ENCODE data around the gene TBL3. TPM values are rescaled to one million over a fixed set of nuclear protein-coding genes. Genes with fewer than 3 reads are reported as not detected.

Gene TBL3
- total and polyA plus RNA-seq, 9 of the 15 experiments (the other 6 are each of a cell fraction or from before 2014, with no cell fraction given), result 0.97 to 117 (median 24.5) TPM

DNA sequence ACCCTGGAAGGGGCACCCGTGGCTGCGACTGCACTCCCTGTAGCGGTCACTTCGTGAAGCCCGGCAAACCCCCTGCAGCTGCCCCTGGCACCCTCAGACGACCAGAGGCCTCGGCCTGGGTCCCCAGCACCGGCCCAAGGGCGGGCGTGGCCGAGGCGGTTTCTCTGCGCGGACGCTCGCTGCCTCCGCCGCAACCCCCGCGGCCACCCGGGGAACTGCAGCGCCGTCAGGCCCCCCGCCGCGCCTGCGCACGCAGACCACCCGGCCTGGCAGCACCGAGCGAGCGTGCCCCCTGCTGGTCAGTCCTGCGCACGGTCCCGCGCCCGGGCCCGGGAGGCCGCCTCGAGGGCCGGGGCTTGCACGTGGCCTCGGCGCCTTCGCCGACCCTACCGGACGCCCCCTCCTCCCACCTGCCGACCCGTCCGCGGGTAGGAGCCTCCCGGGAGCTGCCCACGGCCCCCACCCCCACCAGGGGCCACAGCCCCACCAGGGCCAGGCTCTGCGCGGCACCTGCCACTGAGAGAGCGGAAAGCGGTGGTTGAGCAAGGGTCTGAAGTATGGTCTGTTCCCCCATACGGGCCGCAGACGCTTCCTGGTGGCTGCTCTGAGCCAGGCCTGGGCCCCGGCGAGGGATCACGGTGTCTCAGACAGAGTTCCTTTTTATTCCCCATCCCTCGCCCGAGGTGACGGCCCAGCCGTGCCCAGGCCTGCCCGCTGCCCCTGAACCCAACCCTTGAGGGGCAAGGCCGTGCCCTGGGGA lies 42.1 kb upstream of the TBL3 start (continued):
- TF ChIP-seq, protein P1, sequence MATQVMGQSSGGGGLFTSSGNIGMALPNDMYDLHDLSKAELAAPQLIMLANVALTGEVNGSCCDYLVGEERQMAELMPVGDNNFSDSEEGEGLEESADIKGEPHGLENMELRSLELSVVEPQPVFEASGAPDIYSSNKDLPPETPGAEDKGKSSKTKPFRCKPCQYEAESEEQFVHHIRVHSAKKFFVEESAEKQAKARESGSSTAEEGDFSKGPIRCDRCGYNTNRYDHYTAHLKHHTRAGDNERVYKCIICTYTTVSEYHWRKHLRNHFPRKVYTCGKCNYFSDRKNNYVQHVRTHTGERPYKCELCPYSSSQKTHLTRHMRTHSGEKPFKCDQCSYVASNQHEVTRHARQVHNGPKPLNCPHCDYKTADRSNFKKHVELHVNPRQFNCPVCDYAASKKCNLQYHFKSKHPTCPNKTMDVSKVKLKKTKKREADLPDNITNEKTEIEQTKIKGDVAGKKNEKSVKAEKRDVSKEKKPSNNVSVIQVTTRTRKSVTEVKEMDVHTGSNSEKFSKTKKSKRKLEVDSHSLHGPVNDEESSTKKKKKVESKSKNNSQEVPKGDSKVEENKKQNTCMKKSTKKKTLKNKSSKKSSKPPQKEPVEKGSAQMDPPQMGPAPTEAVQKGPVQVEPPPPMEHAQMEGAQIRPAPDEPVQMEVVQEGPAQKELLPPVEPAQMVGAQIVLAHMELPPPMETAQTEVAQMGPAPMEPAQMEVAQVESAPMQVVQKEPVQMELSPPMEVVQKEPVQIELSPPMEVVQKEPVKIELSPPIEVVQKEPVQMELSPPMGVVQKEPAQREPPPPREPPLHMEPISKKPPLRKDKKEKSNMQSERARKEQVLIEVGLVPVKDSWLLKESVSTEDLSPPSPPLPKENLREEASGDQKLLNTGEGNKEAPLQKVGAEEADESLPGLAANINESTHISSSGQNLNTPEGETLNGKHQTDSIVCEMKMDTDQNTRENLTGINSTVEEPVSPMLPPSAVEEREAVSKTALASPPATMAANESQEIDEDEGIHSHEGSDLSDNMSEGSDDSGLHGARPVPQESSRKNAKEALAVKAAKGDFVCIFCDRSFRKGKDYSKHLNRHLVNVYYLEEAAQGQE (IDR thresholded peaks at IDR 0.05; ENCODE audit: borderline replicate concordance), result peak; percentile 94
- TF ChIP-seq, protein P1 (CRISPR knock-in tag; IDR thresholded peaks at IDR 0.05; ENCODE audit: low read depth), result no peak
- TF ChIP-seq SMC3 (conservative IDR thresholded peaks at IDR 0.05; ENCODE audit: insufficient read depth, low read depth, low read length) (peak; percentile 95), ZNF408 (CRISPR knock-in tag; IDR thresholded peaks at IDR 0.05; ENCODE audit: low read depth) (no peak), HCFC1 (IDR thresholded peaks at IDR 0.05; ENCODE audit: low read depth, low read length) (peak; percentile 36; the same call in 1 of the 2 replicates), RNF2 (IDR thresholded peaks at IDR 0.05) (peak; percentile 75), RB1 (IDR thresholded peaks at IDR 0.05; ENCODE audit: low read depth) (peak; percentile 99), PURB (CRISPR knock-in tag; IDR thresholded peaks at IDR 0.05; ENCODE audit: low read depth) (no peak), COPS2 (conservative IDR thresholded peaks at IDR 0.05) (no peak), NR2C2 (CRISPR knock-in tag; IDR thresholded peaks at IDR 0.05) (peak; percentile 42; the same call in 1 of the 2 replicates), NR2C2 (tag; IDR thresholded peaks at IDR 0.05) (peak; percentile 36; the same call in 1 of the 2 replicates), ZNF384 (IDR thresholded peaks at IDR 0.05; ENCODE audit: low read depth, low read length) (peak; percentile 50; the same call in 1 of the 2 replicates), MBD2 (IDR thresholded peaks at IDR 0.05; ENCODE audit: borderline replicate concordance, low read depth) (peak; percentile 5; the same call in 1 of the 2 replicates), TEAD4 (IDR thresholded peaks at IDR 0.05; ENCODE audit: low read length) (no peak; the same call in 1 of the 2 replicates), TEAD4 (CRISPR knock-in tag; IDR thresholded peaks at IDR 0.05; ENCODE audit: borderline replicate concordance) (peak; percentile 79; the same call in 1 of the 2 replicates)
- TF ChIP-seq, protein P2, sequence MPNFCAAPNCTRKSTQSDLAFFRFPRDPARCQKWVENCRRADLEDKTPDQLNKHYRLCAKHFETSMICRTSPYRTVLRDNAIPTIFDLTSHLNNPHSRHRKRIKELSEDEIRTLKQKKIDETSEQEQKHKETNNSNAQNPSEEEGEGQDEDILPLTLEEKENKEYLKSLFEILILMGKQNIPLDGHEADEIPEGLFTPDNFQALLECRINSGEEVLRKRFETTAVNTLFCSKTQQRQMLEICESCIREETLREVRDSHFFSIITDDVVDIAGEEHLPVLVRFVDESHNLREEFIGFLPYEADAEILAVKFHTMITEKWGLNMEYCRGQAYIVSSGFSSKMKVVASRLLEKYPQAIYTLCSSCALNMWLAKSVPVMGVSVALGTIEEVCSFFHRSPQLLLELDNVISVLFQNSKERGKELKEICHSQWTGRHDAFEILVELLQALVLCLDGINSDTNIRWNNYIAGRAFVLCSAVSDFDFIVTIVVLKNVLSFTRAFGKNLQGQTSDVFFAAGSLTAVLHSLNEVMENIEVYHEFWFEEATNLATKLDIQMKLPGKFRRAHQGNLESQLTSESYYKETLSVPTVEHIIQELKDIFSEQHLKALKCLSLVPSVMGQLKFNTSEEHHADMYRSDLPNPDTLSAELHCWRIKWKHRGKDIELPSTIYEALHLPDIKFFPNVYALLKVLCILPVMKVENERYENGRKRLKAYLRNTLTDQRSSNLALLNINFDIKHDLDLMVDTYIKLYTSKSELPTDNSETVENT (CRISPR knock-in tag; IDR thresholded peaks at IDR 0.05), result peak; percentile 58; the same call in 1 of the 2 replicates
- TF ChIP-seq, protein P3, sequence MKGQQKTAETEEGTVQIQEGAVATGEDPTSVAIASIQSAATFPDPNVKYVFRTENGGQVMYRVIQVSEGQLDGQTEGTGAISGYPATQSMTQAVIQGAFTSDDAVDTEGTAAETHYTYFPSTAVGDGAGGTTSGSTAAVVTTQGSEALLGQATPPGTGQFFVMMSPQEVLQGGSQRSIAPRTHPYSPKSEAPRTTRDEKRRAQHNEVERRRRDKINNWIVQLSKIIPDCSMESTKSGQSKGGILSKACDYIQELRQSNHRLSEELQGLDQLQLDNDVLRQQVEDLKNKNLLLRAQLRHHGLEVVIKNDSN (CRISPR knock-in tag; IDR thresholded peaks at IDR 0.05), result peak; percentile 47; the same call in 1 of the 2 replicates
